IPS-20b (cell line): Measurements from ENCODE around the gene SYMPK.
"Not testable (repeated sequence)": the region's sequence is repeated elsewhere in the genome, so short reads cannot be mapped to it uniquely, and the experiment has no call there.

ENCODE experiments used
- H3K27ac ChIP-seq: one replicate; pipeline ENCODE4 v1.5.1; 2013; ENCODE audit warnings: low read length
- H3K27me3 ChIP-seq: 2 replicates; pipeline ENCODE4 v1.6.1; 2013; ENCODE audit warnings: mild to moderate bottlenecking, low read length, inconsistent platforms; ENCODE audit not compliant: insufficient read depth
- H3K36me3 ChIP-seq: 2 replicates; pipeline ENCODE4 v1.6.1; 2013; ENCODE audit warnings: low read depth, mild to moderate bottlenecking, inconsistent platforms, low read length, moderate library complexity; ENCODE audit not compliant: insufficient read depth
- H3K4me1 ChIP-seq: 2 replicates; pipeline ENCODE4 v1.6.1; 2013; ENCODE audit warnings: mild to moderate bottlenecking, control low read depth, inconsistent platforms, low read length, moderate library complexity; ENCODE audit not compliant: insufficient read depth
- H3K4me3 ChIP-seq: 2 replicates; pipeline ENCODE4 v1.5.1; 2013; ENCODE audit warnings: mild to moderate bottlenecking, low read length, inconsistent platforms
- H3K9ac ChIP-seq: 2 replicates; pipeline ENCODE4 v1.6.1; 2013; ENCODE audit warnings: low read depth, mild to moderate bottlenecking, inconsistent platforms, low read length, moderate library complexity
- H3K9me3 ChIP-seq: 2 replicates; pipeline ENCODE4 v1.6.1; 2013; ENCODE audit warnings: mild to moderate bottlenecking, low read depth, low read length, inconsistent platforms; ENCODE audit not compliant: insufficient read depth

SYMPK gene

DNA sequence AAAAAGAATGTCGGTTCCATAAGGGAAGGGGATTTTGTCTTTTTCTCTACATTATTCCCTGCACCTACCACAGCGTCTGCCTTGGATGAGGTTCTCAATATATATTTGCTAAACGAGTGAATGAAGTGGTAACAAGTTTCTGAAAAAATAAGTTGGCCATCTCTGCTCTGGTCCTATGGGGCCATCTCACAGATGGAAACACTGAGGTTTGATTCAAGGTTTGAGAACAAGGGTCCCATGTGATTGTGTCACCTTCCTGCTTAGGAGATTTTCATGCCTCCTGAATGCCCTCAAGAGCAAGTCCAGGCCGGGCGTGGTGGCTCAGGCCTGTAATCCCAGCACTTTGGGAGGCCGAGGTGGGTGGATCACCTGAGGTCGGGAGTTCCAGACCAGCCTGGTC lies 36.3 kb upstream of the SYMPK start:
- Histone ChIP-seq H3K4me1 (peaks cover 3% of the 10 kb centered on the region; the same call in 1 of the 2 replicates), H3K27me3 (peaks cover 25% of the 10 kb centered on the region), H3K9ac (no peak overlapping the region), H3K9me3 (no peaks in the 10 kb centered on the region), H3K27ac (no peak overlapping the region), H3K4me3 (no peak overlapping the region), H3K36me3 (peaks cover 6% of the 10 kb centered on the region)

DNA sequence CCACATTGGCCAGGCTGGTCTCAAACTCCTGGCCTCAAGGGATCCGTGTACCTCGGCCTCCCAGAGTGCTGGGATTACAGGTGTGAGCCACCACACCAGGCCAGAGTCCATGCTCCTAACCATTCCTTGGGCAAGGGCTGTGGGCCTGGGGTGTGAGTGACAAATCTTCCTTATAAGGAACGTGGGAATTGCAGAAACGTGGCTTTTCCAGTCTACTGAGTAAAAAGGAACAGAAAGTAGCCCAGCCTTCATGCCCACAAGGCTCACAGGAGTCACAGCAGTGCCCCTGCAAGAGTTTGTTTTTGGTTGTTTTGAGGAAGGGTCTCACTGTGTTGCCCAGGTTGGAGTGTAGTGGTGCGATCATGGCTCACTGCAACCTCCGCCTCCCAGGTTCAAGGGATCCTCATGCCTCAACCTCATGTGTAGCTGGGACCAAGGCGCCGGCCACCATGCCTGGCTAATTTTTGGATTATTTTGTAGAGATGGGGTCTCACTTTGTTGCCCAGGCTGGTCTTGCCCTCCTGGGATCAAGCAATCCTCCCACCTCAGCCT lies 34.4 kb upstream of the SYMPK start:
- no peak overlapping the region for H3K9ac ChIP-seq
- H3K4me1 ChIP-seq, result peaks cover 3% of the 10 kb centered on the region; the same call in 1 of the 2 replicates
- peaks cover 25% of the 10 kb centered on the region for H3K27me3 ChIP-seq
- H3K9me3 ChIP-seq, result no peaks in the 10 kb centered on the region
- H3K36me3 ChIP-seq, result peaks cover 6% of the 10 kb centered on the region
- no peak overlapping the region for H3K4me3 ChIP-seq
- no peak overlapping the region for H3K27ac ChIP-seq

DNA sequence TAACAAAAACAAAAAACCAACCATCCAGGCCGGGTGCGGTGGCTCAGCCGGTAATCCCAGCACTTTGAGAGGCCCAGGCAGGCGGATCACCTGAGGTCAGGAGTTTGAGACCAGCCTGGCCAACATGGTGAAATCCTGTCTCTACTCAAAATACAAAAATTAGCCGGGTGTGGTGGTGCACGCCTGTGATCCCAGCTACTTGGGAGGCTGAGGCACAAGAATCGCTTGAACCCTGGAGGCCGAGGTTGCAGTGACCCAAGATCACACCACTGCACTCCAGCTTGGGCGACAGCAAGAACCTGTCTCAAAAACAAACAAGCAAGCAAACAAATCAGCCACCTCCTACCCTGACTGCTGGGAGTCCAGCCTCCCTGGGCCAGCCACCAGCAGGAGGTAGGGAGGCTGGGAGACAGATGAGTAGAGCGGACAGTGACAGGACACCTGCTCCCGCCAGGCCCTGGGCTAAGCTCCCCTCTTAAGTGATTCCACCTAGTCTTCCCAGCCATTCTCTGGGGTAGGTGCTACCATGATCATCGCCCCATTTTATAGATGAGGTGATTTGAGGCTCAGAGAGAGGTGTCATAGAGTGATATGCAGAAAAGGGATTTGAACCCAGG lies 33.1 kb upstream of the SYMPK start:
- H3K27me3 ChIP-seq, result peaks cover 14% of the 10 kb centered on the region
- H3K4me1 ChIP-seq, H3K27ac ChIP-seq, H3K36me3 ChIP-seq, H3K4me3 ChIP-seq, H3K9ac ChIP-seq, H3K9me3 ChIP-seq: not testable (repeated sequence)

DNA sequence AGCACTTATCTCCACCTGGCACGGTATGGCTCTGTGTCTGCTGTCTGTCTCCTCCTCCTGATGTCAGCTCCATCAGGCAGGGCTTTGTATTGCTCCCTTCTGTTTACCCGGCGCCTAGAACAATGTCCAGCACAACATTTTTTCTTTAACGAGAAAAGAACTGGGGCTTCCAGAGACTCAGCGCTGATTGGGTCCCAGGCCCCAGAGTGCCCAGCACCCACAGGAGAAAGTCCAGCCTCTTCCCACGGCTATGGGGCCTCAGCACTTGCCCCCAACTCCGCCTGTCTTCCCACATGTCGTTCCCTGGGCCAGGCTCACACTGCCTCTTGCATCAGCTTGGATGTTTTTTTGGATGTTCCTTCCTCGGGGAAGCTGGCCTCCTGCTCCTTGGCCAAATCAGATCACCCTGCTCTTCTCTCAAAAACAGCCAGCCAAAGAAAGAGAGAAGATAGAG lies 32.6 kb upstream of the SYMPK start:
- H3K36me3 ChIP-seq, result peaks cover 6% of the 10 kb centered on the region
- no peak overlapping the region for H3K27ac ChIP-seq
- no peak overlapping the region for H3K9ac ChIP-seq
- H3K4me1 ChIP-seq, result no peaks in the 10 kb centered on the region
- H3K9me3 ChIP-seq, result no peaks in the 10 kb centered on the region
- H3K4me3 ChIP-seq, result no peak overlapping the region
- peaks cover 8% of the 10 kb centered on the region for H3K27me3 ChIP-seq

DNA sequence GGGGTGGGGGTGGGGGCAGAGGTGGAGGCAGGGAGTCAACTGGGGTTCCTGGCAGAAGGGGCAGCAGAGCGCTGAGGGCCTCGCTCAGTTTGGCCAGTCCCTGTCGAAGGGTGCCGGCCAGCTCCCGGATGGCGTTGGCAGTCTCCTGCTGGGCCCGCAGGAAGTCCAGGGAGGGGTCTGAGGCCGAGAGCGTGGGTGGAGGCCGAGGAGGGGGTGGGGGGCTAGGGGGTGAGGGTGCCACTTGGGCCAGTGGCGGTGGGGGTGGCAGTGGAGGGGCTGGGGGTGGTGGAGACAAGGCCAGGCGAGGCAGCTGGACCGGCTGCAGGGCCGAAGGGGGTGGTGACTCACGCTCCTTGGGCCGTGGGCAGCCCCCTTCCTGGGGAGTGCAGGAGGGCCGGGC lies 27.9 kb upstream of the SYMPK start:
- Histone ChIP-seq H3K27ac (no peak overlapping the region), H3K4me3 (no peak overlapping the region), H3K27me3 (no peaks in the 10 kb centered on the region), H3K9ac (no peak overlapping the region), H3K9me3 (no peaks in the 10 kb centered on the region), H3K36me3 (no peaks in the 10 kb centered on the region), H3K4me1 (no peaks in the 10 kb centered on the region)

DNA sequence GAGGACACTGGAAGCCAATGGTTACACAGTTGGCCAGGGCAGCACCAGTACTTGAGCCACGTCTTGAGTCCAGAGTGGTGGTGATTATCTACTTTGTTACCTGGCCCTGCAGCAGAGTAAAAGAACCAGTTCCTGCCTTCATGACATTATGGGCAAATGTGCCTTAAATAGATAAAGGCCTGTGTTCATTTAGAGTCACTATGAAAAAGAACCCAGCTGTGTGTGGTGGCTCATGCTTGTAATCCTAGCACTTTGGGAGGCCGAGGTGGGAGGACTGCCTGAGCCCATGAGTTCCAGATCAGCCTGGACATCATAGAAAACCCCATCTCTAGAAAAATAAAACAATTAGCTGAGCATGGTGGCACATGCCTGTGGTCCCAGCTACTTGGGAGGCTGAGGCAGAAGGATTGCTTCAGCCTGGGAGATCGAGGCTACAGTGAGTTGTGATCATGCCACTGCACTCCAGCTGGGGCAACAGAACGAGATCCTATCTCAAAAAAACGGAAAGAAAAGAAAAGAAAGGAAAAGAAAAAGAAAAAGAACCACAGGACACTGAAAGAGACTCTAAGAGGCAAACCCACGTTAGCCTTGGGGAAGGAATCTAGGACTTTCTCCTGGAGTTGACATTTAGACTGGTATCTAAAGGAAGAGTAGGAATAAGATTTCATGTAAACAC lies 26.4 kb upstream of the SYMPK start:
- Histone ChIP-seq H3K9me3 (no peaks in the 10 kb centered on the region), H3K27me3 (no peaks in the 10 kb centered on the region), H3K9ac (no peak overlapping the region), H3K36me3 (no peaks in the 10 kb centered on the region), H3K4me1 (no peaks in the 10 kb centered on the region), H3K27ac (no peak overlapping the region), H3K4me3 (no peak overlapping the region)

DNA sequence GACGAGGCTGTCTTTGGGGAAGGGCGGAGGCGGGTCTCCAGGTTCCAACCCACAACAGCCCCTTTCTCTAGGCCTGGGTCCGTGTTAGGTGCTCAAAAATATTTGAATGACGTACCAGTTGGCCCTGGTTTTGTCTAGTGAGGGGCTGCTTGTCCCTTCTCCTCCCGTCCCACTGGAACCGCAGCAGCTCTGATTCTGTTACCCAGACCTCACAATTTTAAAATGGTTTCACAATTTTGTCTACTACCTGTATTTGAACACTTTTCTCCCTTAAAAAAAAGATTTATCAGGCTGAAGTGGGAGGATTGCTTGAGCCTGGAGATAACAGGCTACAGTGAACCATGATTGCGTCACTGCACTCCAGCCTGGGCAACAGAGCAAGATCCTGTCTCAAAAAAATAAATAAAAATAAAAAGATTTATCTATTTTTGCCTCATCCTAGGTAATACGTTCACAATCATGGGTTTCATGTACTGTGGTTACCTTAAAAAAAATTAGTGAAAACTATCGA lies 24.3 kb upstream of the SYMPK start:
- Histone ChIP-seq H3K4me3 (peak overlapping the region; percentile 81), H3K9ac (peak overlapping the region; percentile 90; the same call in 1 of the 2 replicates), H3K4me1 (peaks cover 2% of the 10 kb centered on the region; the same call in 1 of the 2 replicates), H3K27ac (peak overlapping the region; percentile 89), H3K36me3 (no peaks in the 10 kb centered on the region), H3K27me3 (no peaks in the 10 kb centered on the region), H3K9me3 (no peaks in the 10 kb centered on the region)

DNA sequence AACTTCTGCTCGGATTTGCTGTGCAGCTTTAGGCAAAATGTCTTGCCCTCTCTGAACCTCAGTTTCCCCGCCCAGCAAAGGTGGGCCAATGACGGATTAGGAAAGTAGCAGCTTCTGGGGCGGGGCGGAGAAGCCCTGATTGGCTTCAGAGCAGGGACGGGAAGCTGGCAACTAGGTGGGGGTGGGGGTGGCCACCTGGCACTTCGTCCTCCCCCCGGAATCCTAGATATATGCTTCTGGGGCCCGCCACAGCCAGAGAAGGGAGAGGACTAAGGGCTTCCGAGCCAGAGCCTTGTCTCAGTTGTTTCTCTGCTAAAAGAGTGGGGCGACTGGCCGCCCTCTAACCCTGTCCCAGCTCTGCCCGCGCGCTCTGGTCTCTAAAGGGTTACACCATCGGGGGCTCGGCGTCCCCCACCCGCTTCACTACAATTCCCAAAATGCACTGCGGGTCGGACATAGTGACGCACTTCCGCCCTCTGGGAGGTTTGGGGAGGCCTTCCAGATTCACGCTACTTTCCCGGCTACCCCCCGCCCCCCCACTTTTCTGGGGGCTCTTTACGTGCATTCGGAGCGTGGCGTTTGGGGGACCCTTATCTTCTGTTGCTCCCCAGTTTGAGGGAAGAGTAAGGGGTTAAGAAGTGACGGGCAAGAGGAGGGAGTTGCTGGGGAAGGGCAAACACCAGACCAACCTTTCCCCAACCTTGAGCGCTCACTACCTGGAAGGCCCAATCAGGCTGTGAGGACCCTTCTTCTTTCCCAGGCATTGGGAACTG lies 23.7 kb upstream of the SYMPK start:
- H3K27me3 ChIP-seq, result no peaks in the 10 kb centered on the region
- peak overlapping the region; percentile 90 for H3K9ac ChIP-seq
- no peaks in the 10 kb centered on the region for H3K9me3 ChIP-seq
- peaks cover 9% of the 10 kb centered on the region; the same call in 1 of the 2 replicates for H3K4me1 ChIP-seq
- peak overlapping the region; percentile 89 for H3K27ac ChIP-seq
- H3K36me3 ChIP-seq, result no peaks in the 10 kb centered on the region
- H3K4me3 ChIP-seq, result peak overlapping the region; percentile 81

DNA sequence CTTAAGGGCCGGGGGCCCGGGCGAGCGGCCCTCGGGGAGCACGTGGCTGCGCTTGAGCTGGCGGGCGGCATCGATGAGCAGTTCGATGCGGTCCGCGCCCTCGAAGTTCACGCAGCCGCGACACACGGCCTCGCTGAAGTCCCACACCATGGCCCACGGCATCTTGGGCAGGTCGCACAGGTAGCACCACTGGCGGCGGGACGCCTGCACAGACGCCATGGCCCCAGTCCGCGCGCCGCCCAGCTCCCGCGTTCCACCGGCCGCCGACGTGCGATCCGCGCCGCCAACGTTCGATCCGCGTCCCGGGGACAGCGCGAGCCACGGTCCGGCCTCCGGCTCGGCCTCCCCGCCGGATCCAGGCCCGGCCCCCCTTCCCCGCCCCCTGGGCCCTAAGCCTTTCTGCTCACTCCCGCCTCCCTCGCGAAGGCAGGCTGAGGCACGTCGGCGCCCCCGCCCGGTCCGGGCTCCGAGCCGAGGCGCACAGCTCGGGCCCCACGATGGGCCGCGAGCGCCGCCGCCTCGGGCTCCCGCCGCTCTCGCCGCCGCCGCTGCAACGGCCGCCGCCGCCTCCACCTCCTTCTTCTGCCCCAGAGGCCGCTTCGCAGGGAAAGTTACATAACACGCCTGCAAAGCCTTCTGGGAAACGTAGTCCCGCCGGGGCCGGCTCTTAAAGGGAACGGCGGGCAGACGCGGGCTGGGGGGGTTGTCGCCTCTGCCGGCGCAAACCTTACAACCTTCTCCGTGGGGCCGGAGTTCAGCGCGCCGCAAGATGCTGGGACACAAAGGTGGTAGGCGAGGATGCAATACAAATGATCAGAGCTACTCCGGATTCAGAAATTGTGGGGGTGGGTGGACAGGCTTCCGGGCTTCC lies 22.8 kb upstream of the SYMPK start, which contains the start of gene IRF2BP1:
TSS of gene IRF2BP1 (minus strand) at position 586 of the 871 bp plus-strand sequence. CDS start at position 219, 367 bp downstream.
- Histone ChIP-seq H3K27me3 (no peaks in the 10 kb centered on the region), H3K9me3 (no peaks in the 10 kb centered on the region), H3K4me3 (peak within 1 kb of the TSS; percentile 81), H3K36me3 (no peaks in the 10 kb centered on the region), H3K27ac (peak within 1 kb of the TSS; percentile 89), H3K4me1 (peaks cover 15% of the 10 kb centered on the region; the same call in 1 of the 2 replicates), H3K9ac (peak within 1 kb of the TSS; percentile 90)

DNA sequence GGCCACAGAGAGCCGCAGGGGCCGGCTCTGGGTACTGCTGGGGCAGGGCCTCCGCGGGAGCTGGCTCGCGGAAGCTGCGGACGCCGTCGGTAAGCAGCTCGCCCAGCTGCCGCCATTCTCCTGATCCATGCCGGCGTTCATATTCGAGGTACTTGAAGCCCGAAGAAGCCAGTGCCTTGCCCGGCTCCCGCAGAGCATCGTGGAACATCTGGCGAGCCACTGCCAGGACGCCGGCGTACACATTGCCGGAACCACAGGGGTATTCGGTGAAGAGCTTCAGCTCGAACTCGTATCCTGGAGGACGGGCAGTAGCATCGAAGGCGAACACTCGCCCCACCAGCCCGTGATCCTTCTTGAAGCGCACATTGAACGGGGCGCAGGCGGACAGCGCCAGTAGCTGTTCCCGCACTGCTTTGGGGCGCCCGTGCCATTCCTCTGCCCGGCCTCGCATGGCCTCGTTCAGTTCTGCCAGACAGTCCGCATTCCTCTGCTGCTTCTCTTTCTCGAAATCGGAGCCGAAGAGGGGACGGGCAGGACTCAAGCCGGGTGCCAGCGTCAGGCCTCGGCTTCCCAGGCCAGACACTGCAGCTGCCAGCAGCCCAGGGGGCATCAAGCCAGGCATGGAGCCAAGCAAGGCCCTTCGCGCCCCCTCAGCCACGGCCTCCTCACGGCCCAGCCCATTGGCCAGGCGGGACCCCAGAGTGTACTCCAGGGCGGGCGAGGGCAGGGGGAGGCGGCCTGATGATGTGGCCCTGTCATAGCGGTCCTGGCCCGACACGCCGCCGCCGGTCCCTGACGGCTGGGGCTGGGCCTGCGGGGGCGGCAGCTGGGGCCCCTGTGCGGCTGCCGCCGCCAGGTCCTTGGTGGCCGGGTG lies 22.0 kb upstream of the SYMPK start:
- Histone ChIP-seq H3K27me3 (no peaks in the 10 kb centered on the region), H3K36me3 (no peaks in the 10 kb centered on the region), H3K4me1 (peaks cover 15% of the 10 kb centered on the region; the same call in 1 of the 2 replicates), H3K9me3 (no peaks in the 10 kb centered on the region), H3K27ac (no peak overlapping the region), H3K4me3 (peak overlapping the region; percentile 81; the same call in 1 of the 2 replicates), H3K9ac (peak overlapping the region; percentile 90; the same call in 1 of the 2 replicates)
